ENCODE data around the gene KLF16.
"Not testable (repeated sequence)": the region's sequence is repeated elsewhere in the genome, so short reads cannot be mapped to it uniquely, and the experiment has no call there.

Gene KLF16

DNA sequence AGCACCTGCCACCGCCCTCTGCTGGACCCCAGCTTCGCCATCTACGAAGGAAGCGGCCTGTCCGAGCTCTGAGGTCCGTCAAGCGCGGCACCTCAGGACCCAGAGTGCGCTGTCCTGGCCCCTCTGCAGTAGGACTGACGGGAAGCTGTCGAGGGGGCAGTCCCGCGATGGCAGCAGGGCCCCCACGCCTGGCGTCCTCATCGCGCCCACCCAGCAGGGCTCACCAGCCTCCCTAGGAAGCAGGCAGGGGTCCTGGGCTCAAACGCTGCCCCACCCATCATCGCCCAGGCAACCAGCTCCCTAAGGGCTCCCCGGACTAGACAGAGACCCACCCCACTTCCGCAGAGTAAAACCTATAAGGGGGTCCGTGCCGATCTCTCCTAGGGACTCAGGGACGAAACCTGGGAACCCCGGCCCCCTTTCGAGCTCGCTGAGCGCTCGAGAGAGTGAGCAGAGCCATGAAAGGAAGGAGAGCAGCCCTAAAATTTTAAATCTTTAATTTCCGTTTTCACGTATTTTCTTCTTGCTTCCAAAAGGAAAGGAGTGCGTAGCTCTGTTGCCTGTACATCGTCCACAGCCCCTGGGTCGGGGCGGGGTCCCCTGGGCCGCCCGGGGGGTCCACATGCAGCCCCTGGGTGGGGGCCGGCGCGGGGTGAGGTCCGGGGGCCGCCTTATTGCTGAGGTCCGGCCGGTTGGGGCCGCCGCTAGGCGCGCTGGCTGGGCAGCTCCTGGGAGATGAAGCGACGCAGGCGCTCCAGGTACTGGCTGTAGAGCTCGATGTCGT is 13.3 kb upstream of the KLF16 start:
- ChIA-PET CTCF (interaction anchor here (0.6 to 3.2 kb wide), 8 partner anchors 8 to 35 kb away, joined by 3 to 32 read pairs (median 4); no protein-coding TSS in a partner anchor), POLR2A (interaction anchor here (0.7 to 3.0 kb wide), 7 partner anchors 9 to 122 kb away, joined by 3 to 19 read pairs (median 4); partner anchors contain the start of gene ABHD17A)
- WGBS (ENCODE audit: insufficient coverage): 30% methylated on average over 23 of the region's 53 CpGs
- H3K36me3 ChIP-seq (ENCODE audit: control insufficient read depth in 4 of 4, insufficient read depth in 4 of 4, low read length in 3 of 4): peaks cover 0 to 31% (median 12%) of the 10 kb centered on the region in 4 experiments
- peak overlapping the region; percentile 86 to 95 for H3K27ac ChIP-seq (ENCODE audit: insufficient read depth in 1 of 2, low read depth in 1 of 2, low read length in 2 of 2, poor library complexity in 1 of 2, severe bottlenecking in 2 of 2)
- not testable (repeated sequence) for DNase-seq; H3K9me3 ChIP-seq (ENCODE audit: control extremely low read depth in 1 of 5, control insufficient read depth in 4 of 5, insufficient read depth in 2 of 5, low read depth in 1 of 5, low read length in 4 of 5); H3K27me3 ChIP-seq (replicated peaks in 2 of 5; ENCODE audit: control insufficient read depth in 4 of 5, insufficient read depth in 5 of 5, low read length in 4 of 5)
- H3K4me3 ChIP-seq (ENCODE audit: control insufficient read depth in 1 of 7, extremely low read depth in 1 of 7, insufficient read depth in 4 of 7, low read depth in 2 of 7, low read length in 6 of 7): peak overlapping the region; percentile 83 to 99 (median 90)
- H3K4me1 ChIP-seq (ENCODE audit: control extremely low read depth in 1 of 4, control insufficient read depth in 4 of 4, insufficient read depth in 4 of 4, low read length in 3 of 4): peaks cover 6 to 33% (median 25%) of the 10 kb centered on the region in 4 experiments

DNA sequence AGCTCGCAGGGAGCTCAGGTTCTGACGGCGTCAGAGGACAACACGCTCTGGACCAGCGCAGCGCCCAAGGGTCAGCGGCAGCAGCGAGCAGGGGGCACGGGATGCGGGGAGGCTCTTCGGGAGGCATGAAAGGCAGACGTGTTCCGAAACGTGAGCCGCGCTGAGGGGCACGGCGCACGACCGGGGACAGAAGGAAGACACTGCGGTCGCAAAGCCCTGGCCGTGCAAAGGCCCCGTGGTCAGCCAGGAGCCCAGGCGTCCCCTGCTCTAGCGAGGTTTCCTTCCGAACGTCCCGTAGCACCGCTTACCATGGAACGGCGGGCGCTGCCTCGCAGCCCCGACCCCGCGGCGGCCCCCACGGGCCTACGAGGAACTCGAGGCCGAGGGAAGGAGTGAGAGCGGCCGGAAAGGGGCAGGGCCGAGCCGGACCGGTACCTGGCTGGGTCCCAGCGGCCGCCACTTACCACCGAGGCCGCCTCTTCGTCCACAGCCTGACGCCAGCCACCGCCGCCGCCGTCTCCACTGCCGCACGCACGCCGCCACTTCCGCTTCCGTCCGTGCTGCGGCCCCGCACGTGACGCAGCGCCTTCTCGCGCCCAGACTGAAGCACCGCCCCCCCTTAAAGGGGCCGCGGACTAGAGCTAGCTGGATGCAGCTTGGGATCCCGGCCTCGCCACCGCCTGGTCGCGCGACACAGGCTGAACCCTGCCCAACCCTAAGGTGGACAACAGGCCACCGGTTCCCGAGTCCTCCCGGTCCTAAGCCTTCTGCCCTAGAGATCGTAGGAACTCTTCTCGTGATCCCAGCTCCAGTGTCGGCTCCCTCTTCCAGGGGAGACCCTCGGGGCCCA is 12.5 kb upstream of the KLF16 start:
- CTCF ChIA-PET: interaction anchor here (0.7 to 3.2 kb wide), 8 partner anchors 8 to 36 kb away, joined by 3 to 32 read pairs (median 4); no protein-coding TSS in a partner anchor
- no peaks in the 10 kb centered on the region for H3K27me3 ChIP-seq (replicated peaks in 2 of 5; ENCODE audit: control insufficient read depth in 4 of 5, insufficient read depth in 5 of 5, low read length in 4 of 5)

DNA sequence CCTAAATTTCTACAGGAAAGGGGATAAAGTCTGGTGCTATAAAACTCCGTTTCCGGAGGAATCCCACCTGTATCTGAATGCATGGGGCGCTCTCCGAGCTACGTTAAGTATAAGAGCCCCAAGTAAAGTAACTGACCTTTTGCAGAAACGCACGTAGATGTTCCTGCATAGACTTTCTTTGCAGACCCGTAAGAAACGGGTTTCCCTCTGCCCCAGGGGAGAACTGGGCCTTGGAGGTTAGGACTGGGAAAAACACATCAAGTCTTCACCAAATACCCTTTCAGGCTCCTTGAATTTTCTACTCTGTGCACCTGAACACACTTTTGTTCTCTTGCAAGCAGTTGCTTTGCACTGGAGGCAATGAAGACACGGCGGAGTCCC is 11.9 kb upstream of the KLF16 start:
- not testable (repeated sequence) for H3K9me3 ChIP-seq (ENCODE audit: control extremely low read depth in 1 of 5, control insufficient read depth in 4 of 5, insufficient read depth in 2 of 5, low read depth in 1 of 5, low read length in 4 of 5); H3K27me3 ChIP-seq (replicated peaks in 2 of 5; ENCODE audit: control insufficient read depth in 4 of 5, insufficient read depth in 5 of 5, low read length in 4 of 5); DNase-seq
- peak overlapping the region; percentile 86 to 95 for H3K27ac ChIP-seq (ENCODE audit: insufficient read depth in 1 of 2, low read depth in 1 of 2, low read length in 2 of 2, poor library complexity in 1 of 2, severe bottlenecking in 2 of 2)
- H3K4me1 ChIP-seq (ENCODE audit: control extremely low read depth in 1 of 4, control insufficient read depth in 4 of 4, insufficient read depth in 4 of 4, low read length in 3 of 4): peaks cover 6 to 33% (median 25%) of the 10 kb centered on the region in 4 experiments
- ChIA-PET CTCF (interaction anchor here (0.7 to 3.2 kb wide), 6 partner anchors 8 to 26 kb away, joined by 3 to 32 read pairs (median 4); no protein-coding TSS in a partner anchor), POLR2A (interaction anchor here (1.1 to 3.0 kb wide), 3 partner anchors 10 to 22 kb away, joined by 3 to 19 read pairs (median 6); partner anchors contain the start of gene ABHD17A)
- H3K36me3 ChIP-seq (ENCODE audit: control insufficient read depth in 4 of 4, insufficient read depth in 4 of 4, low read length in 3 of 4): peaks cover 0 to 29% (median 18%) of the 10 kb centered on the region in 4 experiments
- H3K4me3 ChIP-seq (ENCODE audit: control insufficient read depth in 1 of 7, extremely low read depth in 1 of 7, insufficient read depth in 4 of 7, low read depth in 2 of 7, low read length in 6 of 7): peak overlapping the region; percentile 83 to 99 (median 90)
- 0% methylated on average over 11 of the region's 11 CpGs for WGBS (ENCODE audit: insufficient coverage)

More for the DNA sequence above, 12.5 kb upstream of the KLF16 start:
- peaks cover 0 to 34% (median 17%) of the 10 kb centered on the region in 4 experiments for H3K36me3 ChIP-seq (ENCODE audit: control insufficient read depth in 4 of 4, insufficient read depth in 4 of 4, low read length in 3 of 4)
- peaks cover 6 to 33% (median 25%) of the 10 kb centered on the region in 4 experiments for H3K4me1 ChIP-seq (ENCODE audit: control extremely low read depth in 1 of 4, control insufficient read depth in 4 of 4, insufficient read depth in 4 of 4, low read length in 3 of 4)
- peak overlapping the region; percentile 83 to 99 (median 90) for H3K4me3 ChIP-seq (ENCODE audit: control insufficient read depth in 1 of 7, extremely low read depth in 1 of 7, insufficient read depth in 4 of 7, low read depth in 2 of 7, low read length in 6 of 7)
- POLR2A ChIA-PET: interaction anchor here (0.7 to 3.0 kb wide), 9 partner anchors 9 to 121 kb away, joined by 3 to 19 read pairs (median 4); partner anchors contain the start of gene ABHD17A
- peak; percentile 89 to 94 (median 93) for DNase-seq
- H3K9me3 ChIP-seq (ENCODE audit: control extremely low read depth in 1 of 5, control insufficient read depth in 4 of 5, insufficient read depth in 2 of 5, low read depth in 1 of 5, low read length in 4 of 5): no peaks in the 10 kb centered on the region
- peak overlapping the region; percentile 86 to 95 for H3K27ac ChIP-seq (ENCODE audit: insufficient read depth in 1 of 2, low read depth in 1 of 2, low read length in 2 of 2, poor library complexity in 1 of 2, severe bottlenecking in 2 of 2)
- under 1% methylated on average over 86 of the region's 87 CpGs for WGBS (ENCODE audit: insufficient coverage)

DNA sequence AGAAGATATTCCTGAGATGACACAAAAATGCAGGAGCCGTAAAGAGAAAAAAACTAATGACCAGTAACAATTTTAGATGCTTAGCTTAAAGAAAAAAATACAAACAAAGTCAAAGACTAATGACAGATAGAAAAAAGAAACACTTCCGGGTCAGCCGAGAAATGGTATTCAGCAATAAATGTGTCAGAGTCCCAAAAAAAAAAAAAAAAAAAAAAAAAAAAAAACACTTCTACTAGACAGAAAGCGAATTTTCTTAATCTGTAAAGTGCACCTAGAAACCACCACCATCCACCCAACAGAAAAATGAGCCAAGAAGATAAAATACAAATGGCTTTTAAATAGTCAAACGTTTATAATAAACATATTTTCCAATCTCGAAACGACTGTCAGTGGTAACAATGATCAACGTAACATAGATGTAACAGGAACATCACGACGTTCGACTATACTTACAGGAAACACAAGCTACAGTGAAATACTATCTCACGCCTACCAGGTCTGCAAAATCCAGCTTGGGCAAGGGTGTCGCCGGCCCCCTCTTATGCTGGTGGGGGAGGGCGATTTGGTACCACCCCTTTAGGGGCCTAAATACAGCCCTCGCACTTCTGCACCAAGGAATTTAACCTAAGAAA is 11.3 kb upstream of the KLF16 start:
- CTCF ChIA-PET: interaction anchor here (0.6 to 3.2 kb wide), 8 partner anchors 9 to 26 kb away, joined by 3 to 32 read pairs (median 3); no protein-coding TSS in a partner anchor
- DNase-seq: peak in 2 of 3 donors; percentile 59 to 71
- peaks cover 0 to 26% (median 18%) of the 10 kb centered on the region in 4 experiments for H3K36me3 ChIP-seq (ENCODE audit: control insufficient read depth in 4 of 4, insufficient read depth in 4 of 4, low read length in 3 of 4)
- POLR2A ChIA-PET: interaction anchor here (1.1 to 3.0 kb wide), 3 partner anchors 10 to 23 kb away, joined by 3 to 19 read pairs (median 6); partner anchors contain the start of gene ABHD17A
- peak overlapping the region in 6 of 7 experiments; percentile 83 to 99 (median 90) for H3K4me3 ChIP-seq (ENCODE audit: control insufficient read depth in 1 of 7, extremely low read depth in 1 of 7, insufficient read depth in 4 of 7, low read depth in 2 of 7, low read length in 6 of 7)
- H3K4me1 ChIP-seq (ENCODE audit: control extremely low read depth in 1 of 4, control insufficient read depth in 4 of 4, insufficient read depth in 4 of 4, low read length in 3 of 4): peaks cover 6 to 33% (median 25%) of the 10 kb centered on the region in 4 experiments
- WGBS (ENCODE audit: insufficient coverage): 0% methylated on average over 4 of the region's 16 CpGs
- no peaks in the 10 kb centered on the region for H3K27me3 ChIP-seq (replicated peaks in 2 of 5; ENCODE audit: control insufficient read depth in 4 of 5, insufficient read depth in 5 of 5, low read length in 4 of 5)
- H3K27ac ChIP-seq (ENCODE audit: insufficient read depth in 1 of 2, low read depth in 1 of 2, low read length in 2 of 2, poor library complexity in 1 of 2, severe bottlenecking in 2 of 2): peak overlapping the region; percentile 86 to 95
- H3K9me3 ChIP-seq (ENCODE audit: control extremely low read depth in 1 of 5, control insufficient read depth in 4 of 5, insufficient read depth in 2 of 5, low read depth in 1 of 5, low read length in 4 of 5): no peaks in the 10 kb centered on the region

DNA sequence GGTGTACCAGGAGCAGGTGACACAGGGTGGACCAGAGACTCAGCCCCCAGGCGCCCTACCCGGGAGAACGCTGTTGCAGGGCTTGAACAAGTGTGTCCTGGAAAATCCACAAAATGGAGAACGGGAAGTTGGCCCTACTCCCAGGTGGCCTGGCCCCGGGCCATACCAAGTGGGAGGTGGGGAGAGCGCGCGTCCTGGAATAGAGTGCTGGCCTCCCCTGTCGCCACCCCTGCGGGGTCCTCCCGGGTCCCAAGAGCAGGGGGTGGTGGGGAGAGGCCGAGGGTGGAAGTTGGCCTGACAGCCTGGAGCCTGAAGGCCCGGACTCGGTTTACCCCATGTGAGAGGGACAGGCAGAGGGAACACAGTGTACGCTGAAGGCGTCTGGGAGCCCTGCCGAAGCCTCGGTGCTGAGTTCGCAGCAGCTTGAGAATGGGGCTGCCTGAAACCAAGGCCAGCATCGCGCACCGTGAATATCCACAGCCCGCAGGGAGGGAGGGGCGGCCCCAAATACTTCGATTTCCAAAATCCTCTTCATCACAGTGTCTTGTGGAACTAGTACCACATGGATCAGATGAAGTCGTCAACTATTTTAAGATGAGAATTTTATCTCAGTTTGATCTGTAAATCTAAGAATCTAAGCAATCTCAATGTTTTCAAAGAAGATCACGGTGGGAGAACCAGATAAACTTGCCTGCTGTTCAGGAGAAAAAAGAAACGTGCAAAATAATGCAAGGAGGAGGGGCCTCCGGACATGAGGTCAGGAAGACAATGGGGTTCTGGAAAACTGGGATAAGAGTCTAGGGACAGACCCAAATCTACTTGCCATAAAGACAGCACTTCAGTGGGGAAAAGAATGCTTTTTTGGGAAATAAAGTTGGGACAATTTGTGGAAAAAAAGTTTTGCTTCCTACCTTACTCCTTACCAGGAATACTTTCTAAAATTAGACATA is 10.4 kb upstream of the KLF16 start:
- Histone ChIP-seq H3K4me3 (ENCODE audit: control insufficient read depth in 1 of 7, extremely low read depth in 1 of 7, insufficient read depth in 4 of 7, low read depth in 2 of 7, low read length in 6 of 7) (peak overlapping the region in 3 of 7 experiments; percentile 89 to 99 (median 97)), H3K9me3 (ENCODE audit: control extremely low read depth in 1 of 5, control insufficient read depth in 4 of 5, insufficient read depth in 2 of 5, low read depth in 1 of 5, low read length in 4 of 5) (no peaks in the 10 kb centered on the region), H3K36me3 (ENCODE audit: control insufficient read depth in 4 of 4, insufficient read depth in 4 of 4, low read length in 3 of 4) (peaks cover 0 to 26% (median 20%) of the 10 kb centered on the region in 4 experiments), H3K27ac (ENCODE audit: insufficient read depth in 1 of 2, low read depth in 1 of 2, low read length in 2 of 2, poor library complexity in 1 of 2, severe bottlenecking in 2 of 2) (peak overlapping the region in 1 of 2 experiments; percentile 95), H3K27me3 (replicated peaks in 2 of 5; ENCODE audit: control insufficient read depth in 4 of 5, insufficient read depth in 5 of 5, low read length in 4 of 5) (no peaks in the 10 kb centered on the region), H3K4me1 (ENCODE audit: control extremely low read depth in 1 of 4, control insufficient read depth in 4 of 4, insufficient read depth in 4 of 4, low read length in 3 of 4) (peaks cover 6 to 33% (median 25%) of the 10 kb centered on the region in 4 experiments)
- ChIA-PET POLR2A (no interaction called here), CTCF (interaction anchor here (0.6 to 3.2 kb wide), 4 partner anchors 8 to 25 kb away, joined by 3 to 32 read pairs (median 6); no protein-coding TSS in a partner anchor)
- 87% methylated on average over 25 of the region's 29 CpGs for WGBS (ENCODE audit: insufficient coverage)
- no peak for DNase-seq

Data from common myeloid progenitor, CD34-positive (primary cell).